HepG2 (cell line): ENCODE data around the gene VCAN. TPM values are rescaled to one million over a fixed set of nuclear protein-coding genes. Genes with fewer than 3 reads are reported as not detected.

ENCODE experiments used
- ATAC-seq: fragments of 200-7000 bp; cut with Tn5 transposase; 3 replicates; pipeline ENCODE4 v1.9.1; 2020; ENCODE audit warnings: mild to moderate bottlenecking, moderate library complexity
- BruUV-seq: library from RNA; stranded (reverse); fragments of 400-500 nt; replicated peaks from 2 replicates; lab custom pipeline; 2021; lab: Mats Ljungman, UMichigan
- CTCF ChIA-PET: fragments of 300-600 bp; formaldehyde crosslinking; extraction: SDS; loops from one replicate; lab custom pipeline; 2021; ENCODE audit warnings: low total read pairs, inconsistent platforms, low intra/inter-chr PET ratio; lab: Yijun Ruan, JAX
- POLR2A ChIA-PET: fragments of 350-600 bp; sonication (Branson Sonifier 250); formaldehyde crosslinking; loops from one replicate; lab custom pipeline; 2020; ENCODE audit warnings: antibody characterized with exemption, inconsistent platforms; lab: Yijun Ruan, JAX
- DNase-seq: peaks from one replicate; pipeline ENCODE4 v3.0.0-alpha.2; 2015; ENCODE audit warnings: low spot score
- FAIRE-seq: peaks from 3 replicates; lab custom pipeline; 2011; peaks lifted over from hg19 to GRCh38; lab: Jason Lieb, UNC
- H2AFZ ChIP-seq: one replicate; pipeline ENCODE4 v1.6.1; 2011; ENCODE audit warnings: low read length, inconsistent platforms
- H3K27ac ChIP-seq: fragments of 300-600 bp; 3 replicates; pipeline ENCODE4 v1.8.0; 2011; ENCODE audit warnings: mixed run types, mild to moderate bottlenecking, mixed read lengths, low read length, inconsistent platforms; ENCODE audit not compliant: insufficient read depth; ENCODE audit errors: extremely low read length
- H3K27me3 ChIP-seq, 2 experiments: fragments of 200-600 bp in 1 of 2; 2 replicates in 1 of 2; 3 replicates in 1 of 2; pipeline versions ENCODE4 v1.6.0 to v1.8.0; 2011; ENCODE audit warnings: low read length in 2 of 2, mild to moderate bottlenecking in 2 of 2, moderate library complexity in 2 of 2, inconsistent platforms in 1 of 2; ENCODE audit not compliant: insufficient read depth in 2 of 2, control insufficient read depth in 1 of 2
- H3K36me3 ChIP-seq, 2 experiments: fragments of 200-600 bp in 1 of 2; replicated peaks in 1 of 2; 2 replicates in 1 of 2; 3 replicates in 1 of 2; pipeline versions ENCODE4 v1.5.1 to v1.8.0; 2011; ENCODE audit warnings: low read length in 2 of 2, inconsistent platforms in 1 of 2; ENCODE audit not compliant: insufficient read depth in 2 of 2, control insufficient read depth in 1 of 2
- H3K4me1 ChIP-seq: 2 replicates; pipeline ENCODE4 v1.5.1; 2012; ENCODE audit warnings: low read length, inconsistent platforms; ENCODE audit not compliant: insufficient read depth
- H3K4me2 ChIP-seq: 2 replicates; pipeline ENCODE4 v1.6.0; 2011; ENCODE audit warnings: low read depth, low read length, inconsistent platforms
- H3K4me3 ChIP-seq, 3 experiments: fragments of 200-600 bp in 1 of 3; sonication (generic), shearing (Covaris generic) in 1 of 3; replicated peaks in 1 of 3; 2 replicates each; pipeline ENCODE4 v1.5.1; 2011 to 2016; ENCODE audit warnings: low read length in 3 of 3, inconsistent platforms in 2 of 3, low read depth in 2 of 3, mild to moderate bottlenecking in 2 of 3, control low read depth in 1 of 3, mixed read lengths in 1 of 3; ENCODE audit not compliant: insufficient read depth in 1 of 3
- H3K79me2 ChIP-seq: one replicate; pipeline ENCODE4 v1.6.1; 2011; ENCODE audit warnings: low read length, inconsistent platforms; ENCODE audit not compliant: insufficient read depth
- H3K9ac ChIP-seq: 2 replicates; pipeline ENCODE4 v1.6.0; 2011; ENCODE audit warnings: mild to moderate bottlenecking, low read depth, low read length, inconsistent platforms; ENCODE audit not compliant: insufficient read depth
- H3K9me3 ChIP-seq: 2 replicates; pipeline ENCODE4 v1.5.1; 2012; ENCODE audit warnings: mild to moderate bottlenecking, low read length
- H4K20me1 ChIP-seq: 2 replicates; pipeline ENCODE4 v1.6.0; 2011; ENCODE audit warnings: inconsistent platforms, mild to moderate bottlenecking, low read length, moderate library complexity; ENCODE audit not compliant: insufficient read depth
- CHD4 ChIP-seq: fragments of 200-600 bp; sonication (generic); IDR thresholded peaks from 2 replicates; pipeline ENCODE4 v1.7.0; 2017; ENCODE audit warnings: mild to moderate bottlenecking, low read length, borderline replicate concordance
- MEIS2 ChIP-seq: sonication (generic); formaldehyde crosslinking; IDR thresholded peaks from 2 replicates; pipeline ENCODE4 v1.9.0; 2021; ENCODE audit warnings: mild to moderate bottlenecking, missing genetic modification reagents
- MIER3 ChIP-seq: IDR thresholded peaks from 2 replicates; pipeline ENCODE4 v1.6.1; 2016; ENCODE audit warnings: missing compliant biosample characterization, borderline replicate concordance
- RBAK ChIP-seq: sonication (generic); formaldehyde crosslinking; IDR thresholded peaks from 2 replicates; pipeline ENCODE4 v1.5.1; 2020; ENCODE audit warnings: mild to moderate bottlenecking, missing genetic modification reagents
- SIX4 ChIP-seq: sonication (generic); formaldehyde crosslinking; IDR thresholded peaks from 2 replicates; pipeline ENCODE4 v1.4.0; 2020; ENCODE audit warnings: missing genetic modification reagents
- SP5 ChIP-seq: IDR thresholded peaks from 2 replicates; pipeline ENCODE4 v1.6.1; 2016; ENCODE audit warnings: low read depth, borderline replicate concordance
- THYN1 ChIP-seq: sonication (generic); formaldehyde crosslinking; IDR thresholded peaks from 2 replicates; pipeline ENCODE4 v1.8.1; 2023; ENCODE audit warnings: low read depth, mild to moderate bottlenecking, moderate library complexity, missing genetic modification reagents, borderline replicate concordance
- ZKSCAN8 ChIP-seq: IDR thresholded peaks from 2 replicates; pipeline ENCODE4 v1.6.1; 2016; ENCODE audit warnings: borderline replicate concordance, missing genetic modification reagents, missing compliant biosample characterization
- ZNF644 ChIP-seq: IDR thresholded peaks from 2 replicates; pipeline ENCODE4 v1.6.1; 2016; ENCODE audit warnings: low read depth
- WGBS: methylation state at CpG from one replicate; pipeline ENCODE4 v1.1.6; 2017; ENCODE audit warnings: low lambda C conversion rate; 5-methylcytosine and 5-hydroxymethylcytosine counted together
- in situ Hi-C: cut with HindIII; loops from 2 replicates; pipeline ENCODE4 v1.10.0; 2017; ENCODE audit warnings: low pct_unique_long_range_greater_than_20kb; ENCODE audit not compliant: extremely low pct_ligation_motif_present
- intact Hi-C: fragments of 100-400 bp; cut with micrococcal nuclease; formaldehyde crosslinking; loops from one replicate; pipeline ENCODE4 v1.10.0; 2022; ENCODE audit not compliant: unreplicated experiment
- polyA plus RNA-seq, 8 experiments: library from polyadenylated mRNA; depleted of rRNA in 3 of 8; stranded (reverse) in 7 of 8; unstranded in 1 of 8; fragments of >200 nt; fragmentation: Illumina TruSeq in 4 of 8; extraction: Trizol in 4 of 8; gene quantifications; 2 replicates each; pipeline versions ENCODE4 v1.2.1 to v1.2.3, GENCODE V29; 2011 to 2016; ENCODE audit warnings: low read depth in 4 of 8, missing spikeins in 1 of 8, mixed read lengths in 1 of 8; ENCODE audit not compliant: insufficient read depth in 1 of 8
- total RNA-seq, 5 experiments: library from RNA; depleted of rRNA; stranded (reverse); fragments of >200 nt; fragmentation: Illumina TruSeq; extraction: Trizol; gene quantifications; 2 replicates each; pipeline ENCODE4 v1.2.3, GENCODE V29; 2016; ENCODE audit warnings: low read depth in 1 of 5
- TF ChIP-seq, protein P1 (sequence below): sonication (generic); formaldehyde crosslinking; conservative IDR thresholded peaks from 2 replicates; pipeline ENCODE4 v1.4.0; 2020; ENCODE audit warnings: missing genetic modification reagents

The VCAN gene
- total and polyA plus RNA-seq, 2 of the 13 experiments (the other 11 are each of a cell fraction or from before 2014, with no cell fraction given) = 1.2 to 3.5 TPM

DNA sequence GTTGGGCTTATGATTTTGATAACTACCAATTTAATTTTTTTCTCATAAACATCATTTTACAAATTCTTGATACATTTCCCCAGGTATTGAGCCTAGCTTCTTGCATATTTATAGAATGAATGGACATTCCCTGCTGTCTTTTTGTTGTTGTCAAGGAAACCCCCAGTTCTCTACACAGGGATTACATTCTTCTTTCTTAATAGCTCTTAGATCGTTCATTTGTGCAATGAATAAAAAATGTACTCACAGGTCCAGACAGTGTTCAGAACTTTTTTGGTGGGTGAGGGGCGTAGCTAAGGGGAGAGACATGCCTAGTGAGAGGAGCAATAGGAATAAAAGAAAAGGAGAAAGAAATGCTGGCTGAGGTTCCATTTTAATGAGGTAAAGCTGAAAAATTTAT lies 58.6 kb downstream of the VCAN start:
- ChIA-PET CTCF (no interaction called here), POLR2A (no interaction called here)
- H3K4me2 ChIP-seq = no peak overlapping the region
- FAIRE-seq (no peak), DNase-seq (no peak), ATAC-seq (no peak)
- TF ChIP-seq ZNF644 (CRISPR knock-in tag) (no peak), CHD4 (no peak), SIX4 (CRISPR knock-in tag) (no peak), SP5 (CRISPR knock-in tag) (no peak), MIER3 (CRISPR knock-in tag) (no peak), RBAK (CRISPR knock-in tag) (no peak), THYN1 (CRISPR knock-in tag) (no peak), ZKSCAN8 (CRISPR knock-in tag) (no peak), MEIS2 (no peak)
- TF ChIP-seq, protein P1, sequence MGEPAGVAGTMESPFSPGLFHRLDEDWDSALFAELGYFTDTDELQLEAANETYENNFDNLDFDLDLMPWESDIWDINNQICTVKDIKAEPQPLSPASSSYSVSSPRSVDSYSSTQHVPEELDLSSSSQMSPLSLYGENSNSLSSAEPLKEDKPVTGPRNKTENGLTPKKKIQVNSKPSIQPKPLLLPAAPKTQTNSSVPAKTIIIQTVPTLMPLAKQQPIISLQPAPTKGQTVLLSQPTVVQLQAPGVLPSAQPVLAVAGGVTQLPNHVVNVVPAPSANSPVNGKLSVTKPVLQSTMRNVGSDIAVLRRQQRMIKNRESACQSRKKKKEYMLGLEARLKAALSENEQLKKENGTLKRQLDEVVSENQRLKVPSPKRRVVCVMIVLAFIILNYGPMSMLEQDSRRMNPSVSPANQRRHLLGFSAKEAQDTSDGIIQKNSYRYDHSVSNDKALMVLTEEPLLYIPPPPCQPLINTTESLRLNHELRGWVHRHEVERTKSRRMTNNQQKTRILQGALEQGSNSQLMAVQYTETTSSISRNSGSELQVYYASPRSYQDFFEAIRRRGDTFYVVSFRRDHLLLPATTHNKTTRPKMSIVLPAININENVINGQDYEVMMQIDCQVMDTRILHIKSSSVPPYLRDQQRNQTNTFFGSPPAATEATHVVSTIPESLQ = no peak
- WGBS = 44% methylated on average over 2 of the region's 2 CpGs
- intact Hi-C loops = no loop called here
- H3K79me2 ChIP-seq = no peaks in the 10 kb centered on the region
- in situ Hi-C loops = no loop called here
- BruUV-seq = no TSS peak
- no peak overlapping the region for H2AFZ ChIP-seq
- no peaks in the 10 kb centered on the region for H3K27me3 ChIP-seq
- no peak overlapping the region for H3K9ac ChIP-seq
- no peaks in the 10 kb centered on the region for H4K20me1 ChIP-seq
- no peaks in the 10 kb centered on the region for H3K4me1 ChIP-seq
- H3K36me3 ChIP-seq = no peaks in the 10 kb centered on the region
- H3K9me3 ChIP-seq = no peaks in the 10 kb centered on the region
- no peak overlapping the region for H3K4me3 ChIP-seq
- no peak overlapping the region for H3K27ac ChIP-seq
